ENCODE data around the gene SIVA1. TPM values are rescaled to one million over a fixed set of nuclear protein-coding genes. Genes with fewer than 3 reads are reported as not detected.

Gene SIVA1
- total and polyA plus RNA-seq, 4 donors = 67.5 to 212 (median 128) TPM

- Histone ChIP-seq H3K36me3 (ENCODE audit: control insufficient read depth in 4 of 4, insufficient read depth in 4 of 4, low read length in 4 of 4) (peaks cover 0 to 75% (median 8%) of the 10 kb centered on the region in 4 donors), H3K4me1 (ENCODE audit: control insufficient read depth in 5 of 5, insufficient read depth in 5 of 5, low read length in 5 of 5) (peaks cover 0 to 20% (median 0%) of the 10 kb centered on the region in 5 donors), H3K4me3 (no peak overlapping the region), H3K9me3 (ENCODE audit: control insufficient read depth in 4 of 4, insufficient read depth in 3 of 4, low read length in 3 of 4) (no peaks in the 10 kb centered on the region), H3K9ac (ENCODE audit: insufficient read depth in 1 of 2, low read length in 2 of 2) (no peak overlapping the region), H3K27ac (ENCODE audit: low read depth in 1 of 2, low read length in 1 of 2) (no peak overlapping the region), H3K27me3 (ENCODE audit: control insufficient read depth in 3 of 3, insufficient read depth in 3 of 3, low read length in 2 of 3) (no peaks in the 10 kb centered on the region)
- ATAC-seq (ENCODE audit: insufficient read depth, low FRiP score) (no peak), DNase-seq (no peak)
- WGBS, 2 donors = 89 to 91% methylated on average over 14 to 15 of the region's 15 CpGs
- no peak for TF ChIP-seq CTCF (IDR thresholded peaks at IDR 0.05; ENCODE audit: control extremely low read depth, extremely low read depth)
Observed at GRCh38 chr14:104778694-104779331, 25.9 kb downstream of the SIVA1 start.

DNA sequence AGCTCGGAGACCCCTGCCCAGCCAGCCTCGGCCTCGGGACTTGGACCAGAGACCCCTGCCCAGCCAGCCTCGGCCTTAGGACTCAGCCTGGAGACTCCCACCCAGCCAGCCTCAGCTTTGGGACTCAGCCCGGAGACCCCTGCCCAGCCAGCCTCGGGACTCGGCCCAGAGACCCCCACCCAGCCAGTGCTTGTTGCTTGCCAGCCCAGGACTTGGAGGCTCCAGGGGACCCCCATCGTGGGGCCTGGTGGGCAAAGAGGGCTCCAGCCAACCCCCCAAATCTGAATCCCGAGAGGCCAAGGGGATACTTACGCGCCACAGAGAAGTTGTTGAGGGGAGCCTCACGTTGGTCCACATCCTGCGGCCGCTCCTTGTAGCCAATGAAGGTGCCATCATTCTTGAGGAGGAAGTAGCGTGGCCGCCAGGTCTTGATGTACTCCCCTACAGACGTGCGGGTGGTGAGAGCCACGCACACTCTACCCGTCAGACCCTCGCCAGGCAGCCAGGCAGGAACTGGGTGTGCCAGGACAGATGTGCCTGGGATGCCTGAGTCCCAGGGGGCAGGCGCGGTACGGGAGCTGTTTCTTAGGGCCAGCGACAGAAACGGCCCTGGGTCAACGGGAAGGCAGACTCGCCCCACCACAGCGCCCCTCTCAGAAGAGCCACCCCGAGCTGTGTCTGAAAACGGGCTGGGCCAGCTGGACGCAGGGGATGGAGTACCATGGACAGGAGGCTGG lies 27.0 kb downstream of the SIVA1 start:
- TF ChIP-seq CTCF (IDR thresholded peaks at IDR 0.05; ENCODE audit: control extremely low read depth, extremely low read depth) = no peak
- H3K27me3 ChIP-seq (ENCODE audit: control insufficient read depth in 3 of 3, insufficient read depth in 3 of 3, low read length in 2 of 3) = no peaks in the 10 kb centered on the region
- H3K27ac ChIP-seq (ENCODE audit: low read depth in 1 of 2, low read length in 1 of 2) = no peak overlapping the region
- no peaks in the 10 kb centered on the region for H3K9me3 ChIP-seq (ENCODE audit: control insufficient read depth in 4 of 4, insufficient read depth in 3 of 4, low read length in 3 of 4)
- no peak for DNase-seq
- 94% methylated on average over 32 of the region's 32 CpGs for WGBS, 2 donors
- H3K9ac ChIP-seq (ENCODE audit: insufficient read depth in 1 of 2, low read length in 2 of 2) = no peak overlapping the region
- no peak for ATAC-seq (ENCODE audit: insufficient read depth, low FRiP score)
- peaks cover 0 to 24% (median 3%) of the 10 kb centered on the region in 5 donors for H3K4me1 ChIP-seq (ENCODE audit: control insufficient read depth in 5 of 5, insufficient read depth in 5 of 5, low read length in 5 of 5)
- peaks cover 0 to 68% (median 9%) of the 10 kb centered on the region in 4 donors for H3K36me3 ChIP-seq (ENCODE audit: control insufficient read depth in 4 of 4, insufficient read depth in 4 of 4, low read length in 4 of 4)
- H3K4me3 ChIP-seq = no peak overlapping the region

DNA sequence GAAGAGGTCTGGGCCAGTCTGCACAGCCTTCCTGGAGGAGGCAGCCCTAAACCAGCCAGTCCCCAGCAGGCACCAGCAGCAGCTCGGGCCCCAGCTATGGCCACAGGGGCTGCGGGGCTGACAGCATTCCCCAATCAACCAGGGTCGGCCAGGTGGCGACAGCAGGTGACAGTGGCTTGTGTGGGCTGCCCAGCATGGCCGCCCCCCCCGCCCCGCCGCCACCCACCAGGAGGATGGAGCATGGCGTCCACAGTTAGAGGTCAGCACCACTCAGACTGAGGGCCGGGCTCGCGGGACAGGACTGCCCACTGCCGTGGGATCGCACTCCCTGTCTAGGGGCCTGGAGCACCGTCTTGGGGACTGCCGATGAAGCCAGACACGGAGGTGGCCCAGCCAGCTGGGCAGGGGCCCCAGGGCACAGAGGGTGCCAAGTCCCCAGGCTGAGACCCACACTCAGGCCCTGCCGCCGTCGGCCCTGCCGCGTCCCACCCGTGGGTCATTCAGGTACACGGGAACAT lies 27.6 kb downstream of the SIVA1 start:
- ATAC-seq (ENCODE audit: insufficient read depth, low FRiP score) (no peak), DNase-seq (no peak)
- H3K4me1 ChIP-seq (ENCODE audit: control insufficient read depth in 5 of 5, insufficient read depth in 5 of 5, low read length in 5 of 5) = peaks cover 0 to 27% (median 6%) of the 10 kb centered on the region in 5 donors
- WGBS, 2 donors = 93 to 94% methylated on average over 19 to 24 of the region's 24 CpGs
- H3K9me3 ChIP-seq (ENCODE audit: control insufficient read depth in 4 of 4, insufficient read depth in 3 of 4, low read length in 3 of 4) = no peaks in the 10 kb centered on the region
- peaks cover 0 to 61% (median 7%) of the 10 kb centered on the region in 4 donors for H3K36me3 ChIP-seq (ENCODE audit: control insufficient read depth in 4 of 4, insufficient read depth in 4 of 4, low read length in 4 of 4)
- TF ChIP-seq CTCF (IDR thresholded peaks at IDR 0.05; ENCODE audit: control extremely low read depth, extremely low read depth) = no peak
- no peak overlapping the region for H3K27ac ChIP-seq (ENCODE audit: low read depth in 1 of 2, low read length in 1 of 2)
- H3K27me3 ChIP-seq (ENCODE audit: control insufficient read depth in 3 of 3, insufficient read depth in 3 of 3, low read length in 2 of 3) = no peaks in the 10 kb centered on the region
- no peak overlapping the region for H3K9ac ChIP-seq (ENCODE audit: insufficient read depth in 1 of 2, low read length in 2 of 2)
- H3K4me3 ChIP-seq = no peak overlapping the region
